HCT116 (cell line): ENCODE results near the gene KIN. TPM values are rescaled to one million over a fixed set of nuclear protein-coding genes. Genes with fewer than 3 reads are reported as not detected.

Experiments used
- ATAC-seq: fragments of 200-7000 bp; cut with Tn5 transposase; 2 replicates; pipeline ENCODE4 v1.9.1; 2020; ENCODE audit warnings: mild to moderate bottlenecking, moderate library complexity
- BruUV-seq: library from RNA; stranded (reverse); fragments of 400-500 nt; replicated peaks from 2 replicates; lab custom pipeline; 2021; lab: Mats Ljungman, UMichigan
- CTCF ChIA-PET: fragments of 300-600 bp; sonication (Branson Sonifier 250); formaldehyde crosslinking; loops from one replicate; lab custom pipeline; 2021; ENCODE audit warnings: antibody characterized with exemption; lab: Charles Lee
- POLR2A ChIA-PET: fragments of 300-600, 350-600 bp; sonication (Branson Sonifier 250); formaldehyde crosslinking; loops from one replicate; lab custom pipeline; 2021; ENCODE audit warnings: antibody characterized with exemption; lab: Charles Lee
- RAD21 ChIA-PET, 2 experiments: fragments of 300-600 bp; sonication (Branson Sonifier 250); formaldehyde crosslinking; loops; one replicate each; lab custom pipeline; 2023; ENCODE audit warnings: low total read pairs in 2 of 2; ENCODE audit not compliant: uncharacterized antibody in 2 of 2, unreplicated experiment in 2 of 2, low non-redundant PET in 1 of 2; lab: Charles Lee
- DNase-seq: peaks from one replicate; pipeline ENCODE4 v3.0.0-alpha.2; 2010; ENCODE audit warnings: low read depth, low spot score
- H2AFZ ChIP-seq: fragments of 200-600 bp; shearing (Covaris generic), sonication (generic); 2 replicates; pipeline ENCODE4 v1.6.1; 2017; ENCODE audit warnings: low read depth, mixed run types, mixed read lengths, antibody characterized with exemption, low read length; ENCODE audit not compliant: poor library complexity, severe bottlenecking
- H3K27ac ChIP-seq: 2 replicates; pipeline ENCODE4 v1.5.1; 2012; ENCODE audit warnings: low read depth, low read length
- H3K27me3 ChIP-seq: fragments of 200-600 bp; sonication (generic); 2 replicates; pipeline ENCODE4 v1.6.1; 2016; ENCODE audit warnings: mixed run types, low read length, mixed read lengths; ENCODE audit not compliant: insufficient read depth
- H3K36me3 ChIP-seq, 2 experiments: fragments of 200-500 bp in 1 of 2; fragments of 200-600 bp in 1 of 2; sonication (Bioruptor generic) in 1 of 2; sonication (generic) in 1 of 2; 2 replicates each; pipeline versions ENCODE4 v1.5.1 to v1.6.1; 2014 to 2016; ENCODE audit warnings: low read length in 2 of 2, inconsistent platforms in 1 of 2, mixed read lengths in 1 of 2, mixed run types in 1 of 2; ENCODE audit not compliant: insufficient read depth in 2 of 2, control insufficient read depth in 1 of 2
- H3K4me1 ChIP-seq, 2 experiments: fragments of 200-600 bp in 1 of 2; sonication (generic) in 1 of 2; 2 replicates each; pipeline versions ENCODE4 v1.5.1 to v1.6.1; 2012 to 2017; ENCODE audit warnings: low read length in 2 of 2, inconsistent platforms in 1 of 2, mild to moderate bottlenecking in 1 of 2, mixed read lengths in 1 of 2, mixed run types in 1 of 2, moderate library complexity in 1 of 2; ENCODE audit not compliant: insufficient read depth in 2 of 2, control insufficient read depth in 1 of 2
- H3K4me2 ChIP-seq: fragments of 200-600 bp; sonication (generic); 2 replicates; pipeline ENCODE4 v1.6.1; 2017; ENCODE audit warnings: mixed run types, low read length, mixed read lengths
- H3K4me3 ChIP-seq, 2 experiments: fragments of 200-600 bp in 1 of 2; sonication (generic) in 1 of 2; replicated peaks in 1 of 2; 2 replicates each; pipeline ENCODE4 v1.5.1; 2011 to 2016; ENCODE audit warnings: low read length in 2 of 2, control low read depth in 1 of 2, low read depth in 1 of 2, mild to moderate bottlenecking in 1 of 2, mixed read lengths in 1 of 2, mixed run types in 1 of 2
- H3K79me2 ChIP-seq: fragments of 200-600 bp; sonication (generic); 2 replicates; pipeline ENCODE4 v1.6.1; 2017; ENCODE audit warnings: mild to moderate bottlenecking, mixed run types, low read length, moderate library complexity, mixed read lengths; ENCODE audit not compliant: insufficient read depth
- H3K9ac ChIP-seq: fragments of 200-600 bp; sonication (generic); 2 replicates; pipeline ENCODE4 v1.6.1; 2016; ENCODE audit warnings: low read length, mixed read lengths
- H3K9me2 ChIP-seq: fragments of 200-600 bp; sonication (generic), shearing (Covaris generic); 2 replicates; pipeline ENCODE4 v1.6.1; 2017; ENCODE audit warnings: mixed run types, mild to moderate bottlenecking, moderate library complexity; ENCODE audit not compliant: insufficient read depth
- H3K9me3 ChIP-seq, 2 experiments: fragments of 200-500 bp in 1 of 2; fragments of 200-600 bp in 1 of 2; sonication (Bioruptor generic) in 1 of 2; sonication (generic) in 1 of 2; 2 replicates each; pipeline ENCODE4 v1.6.1; 2014 to 2017; ENCODE audit warnings: low read length in 2 of 2, mixed read lengths in 2 of 2, inconsistent platforms in 1 of 2, low read depth in 1 of 2, mild to moderate bottlenecking in 1 of 2, mixed run types in 1 of 2, moderate library complexity in 1 of 2; ENCODE audit not compliant: control insufficient read depth in 1 of 2, insufficient read depth in 1 of 2
- H4K20me1 ChIP-seq: fragments of 200-600 bp; sonication (generic), shearing (Covaris generic); 2 replicates; pipeline ENCODE4 v1.6.1; 2017; ENCODE audit warnings: mixed run types, mild to moderate bottlenecking, moderate library complexity; ENCODE audit not compliant: insufficient read depth
- CBX3 ChIP-seq: IDR thresholded peaks from 2 replicates; pipeline ENCODE4 v1.6.1; 2012; ENCODE audit warnings: low read depth
- CEBPB ChIP-seq: IDR thresholded peaks from 2 replicates; pipeline ENCODE4 v1.6.1; 2012; ENCODE audit warnings: low read depth
- EGR1 ChIP-seq: IDR thresholded peaks from 2 replicates; pipeline ENCODE4 v1.6.1; 2012; ENCODE audit warnings: low read depth
- ELF1 ChIP-seq: IDR thresholded peaks from 2 replicates; pipeline ENCODE4 v1.6.1; 2012; ENCODE audit warnings: low read depth, borderline replicate concordance
- MAX ChIP-seq: IDR thresholded peaks from 2 replicates; pipeline ENCODE4 v1.6.1; 2012
- RAD21 ChIP-seq: IDR thresholded peaks from 2 replicates; pipeline ENCODE4 v1.6.1; 2012; ENCODE audit warnings: low read depth, mild to moderate bottlenecking
- YY1 ChIP-seq: IDR thresholded peaks from 2 replicates; pipeline ENCODE4 v1.6.1; 2011; ENCODE audit warnings: low read length, low read depth, moderate library complexity, mild to moderate bottlenecking; ENCODE audit not compliant: insufficient replicate concordance; ENCODE audit errors: extremely low read depth
- ZNF274 ChIP-seq: fragments of 200-500 bp; sonication (Bioruptor generic); IDR thresholded peaks from 2 replicates; pipeline ENCODE4 v1.6.1; 2014; ENCODE audit warnings: mild to moderate bottlenecking, low read depth, low read length, inconsistent platforms
- intact Hi-C: fragments of 100-400 bp; cut with micrococcal nuclease; formaldehyde crosslinking; loops from 2 replicates; pipeline ENCODE4 v1.10.0; 2022
- total RNA-seq: library from RNA; stranded (reverse); gene quantifications from one replicate; pipeline ENCODE4 v1.2.1, GENCODE V29; 2021; ENCODE audit not compliant: unreplicated experiment
- TF ChIP-seq, protein P1 (sequence below): IDR thresholded peaks from 2 replicates; pipeline ENCODE4 v1.6.1; 2012; ENCODE audit warnings: low read depth
- TF ChIP-seq, protein P2 (sequence below): IDR thresholded peaks from 2 replicates; pipeline ENCODE4 v1.6.1; 2011; ENCODE audit warnings: mild to moderate bottlenecking, low read length, moderate library complexity; ENCODE audit not compliant: insufficient replicate concordance; ENCODE audit errors: extremely low read depth

KIN gene
- total RNA-seq, 1 experiment from 2014 or later, result 13.6 TPM

DNA sequence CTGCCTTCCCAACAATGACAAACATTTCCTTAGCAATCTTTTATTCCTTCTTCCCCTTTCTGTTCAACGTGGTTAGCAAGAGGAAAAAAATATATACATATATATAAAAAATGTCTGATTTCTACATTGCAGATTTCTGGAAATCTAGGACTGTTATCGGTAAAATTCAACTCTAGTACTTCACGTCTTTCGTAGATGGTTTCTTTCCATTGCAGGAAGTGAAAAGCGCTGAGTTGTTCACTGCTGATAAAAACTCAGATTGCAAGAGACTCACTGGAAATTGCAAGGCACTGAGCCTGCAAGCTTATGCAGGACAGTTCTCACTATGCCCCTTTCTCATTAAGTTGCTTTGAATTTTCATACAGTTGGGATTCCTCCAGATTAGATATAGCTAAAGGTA, 23.9 kb downstream of the KIN start:
- H3K4me3 ChIP-seq, result no peak overlapping the region
- H3K4me2 ChIP-seq, result no peak overlapping the region
- RAD21 ChIA-PET, result no interaction called here
- no peaks in the 10 kb centered on the region for H3K9me3 ChIP-seq
- H3K79me2 ChIP-seq, result no peaks in the 10 kb centered on the region
- TF ChIP-seq, protein P1, sequence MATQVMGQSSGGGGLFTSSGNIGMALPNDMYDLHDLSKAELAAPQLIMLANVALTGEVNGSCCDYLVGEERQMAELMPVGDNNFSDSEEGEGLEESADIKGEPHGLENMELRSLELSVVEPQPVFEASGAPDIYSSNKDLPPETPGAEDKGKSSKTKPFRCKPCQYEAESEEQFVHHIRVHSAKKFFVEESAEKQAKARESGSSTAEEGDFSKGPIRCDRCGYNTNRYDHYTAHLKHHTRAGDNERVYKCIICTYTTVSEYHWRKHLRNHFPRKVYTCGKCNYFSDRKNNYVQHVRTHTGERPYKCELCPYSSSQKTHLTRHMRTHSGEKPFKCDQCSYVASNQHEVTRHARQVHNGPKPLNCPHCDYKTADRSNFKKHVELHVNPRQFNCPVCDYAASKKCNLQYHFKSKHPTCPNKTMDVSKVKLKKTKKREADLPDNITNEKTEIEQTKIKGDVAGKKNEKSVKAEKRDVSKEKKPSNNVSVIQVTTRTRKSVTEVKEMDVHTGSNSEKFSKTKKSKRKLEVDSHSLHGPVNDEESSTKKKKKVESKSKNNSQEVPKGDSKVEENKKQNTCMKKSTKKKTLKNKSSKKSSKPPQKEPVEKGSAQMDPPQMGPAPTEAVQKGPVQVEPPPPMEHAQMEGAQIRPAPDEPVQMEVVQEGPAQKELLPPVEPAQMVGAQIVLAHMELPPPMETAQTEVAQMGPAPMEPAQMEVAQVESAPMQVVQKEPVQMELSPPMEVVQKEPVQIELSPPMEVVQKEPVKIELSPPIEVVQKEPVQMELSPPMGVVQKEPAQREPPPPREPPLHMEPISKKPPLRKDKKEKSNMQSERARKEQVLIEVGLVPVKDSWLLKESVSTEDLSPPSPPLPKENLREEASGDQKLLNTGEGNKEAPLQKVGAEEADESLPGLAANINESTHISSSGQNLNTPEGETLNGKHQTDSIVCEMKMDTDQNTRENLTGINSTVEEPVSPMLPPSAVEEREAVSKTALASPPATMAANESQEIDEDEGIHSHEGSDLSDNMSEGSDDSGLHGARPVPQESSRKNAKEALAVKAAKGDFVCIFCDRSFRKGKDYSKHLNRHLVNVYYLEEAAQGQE, result no peak
- TF ChIP-seq, protein P2, sequence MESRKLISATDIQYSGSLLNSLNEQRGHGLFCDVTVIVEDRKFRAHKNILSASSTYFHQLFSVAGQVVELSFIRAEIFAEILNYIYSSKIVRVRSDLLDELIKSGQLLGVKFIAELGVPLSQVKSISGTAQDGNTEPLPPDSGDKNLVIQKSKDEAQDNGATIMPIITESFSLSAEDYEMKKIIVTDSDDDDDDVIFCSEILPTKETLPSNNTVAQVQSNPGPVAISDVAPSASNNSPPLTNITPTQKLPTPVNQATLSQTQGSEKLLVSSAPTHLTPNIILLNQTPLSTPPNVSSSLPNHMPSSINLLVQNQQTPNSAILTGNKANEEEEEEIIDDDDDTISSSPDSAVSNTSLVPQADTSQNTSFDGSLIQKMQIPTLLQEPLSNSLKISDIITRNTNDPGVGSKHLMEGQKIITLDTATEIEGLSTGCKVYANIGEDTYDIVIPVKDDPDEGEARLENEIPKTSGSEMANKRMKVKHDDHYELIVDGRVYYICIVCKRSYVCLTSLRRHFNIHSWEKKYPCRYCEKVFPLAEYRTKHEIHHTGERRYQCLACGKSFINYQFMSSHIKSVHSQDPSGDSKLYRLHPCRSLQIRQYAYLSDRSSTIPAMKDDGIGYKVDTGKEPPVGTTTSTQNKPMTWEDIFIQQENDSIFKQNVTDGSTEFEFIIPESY, result no peak
- TF ChIP-seq RAD21, result no peak
- no peak for TF ChIP-seq CEBPB
- no peak for TF ChIP-seq CBX3
- TF ChIP-seq ZNF274, result no peak
- no peak for TF ChIP-seq EGR1
- no peak for TF ChIP-seq YY1
- TF ChIP-seq ELF1, result no peak
- no peak for TF ChIP-seq MAX
- H3K27ac ChIP-seq, result no peak overlapping the region
- DNase-seq (no peak), ATAC-seq (no peak)
- H3K9me2 ChIP-seq, result no peaks in the 10 kb centered on the region
- no TSS peak for BruUV-seq
- intact Hi-C loops, result no loop called here
- POLR2A ChIA-PET, result no interaction called here
- peaks cover 15 to 58% of the 10 kb centered on the region in 2 experiments; a peak in 3 of 4 replicates for H3K36me3 ChIP-seq
- H3K9ac ChIP-seq, result no peak overlapping the region
- CTCF ChIA-PET, result no interaction called here
- no peaks in the 10 kb centered on the region for H3K4me1 ChIP-seq
- H3K27me3 ChIP-seq, result no peaks in the 10 kb centered on the region
- no peak overlapping the region for H2AFZ ChIP-seq
- H4K20me1 ChIP-seq, result no peaks in the 10 kb centered on the region
